DOHH2 (cell line): ENCODE measurements around the gene CERS6.

Experiments
- H3F3A ChIP-seq: fragments of 200-600 bp; sonication (generic), shearing (Covaris generic); 2 replicates; pipeline ENCODE4 v1.6.0; 2016; ENCODE audit warnings: antibody characterized with exemption, mild to moderate bottlenecking; ENCODE audit not compliant: control insufficient read depth, insufficient read depth
- H3K27ac ChIP-seq: fragments of 200-600 bp; sonication (generic); 2 replicates; pipeline ENCODE4 v1.5.1; 2014; ENCODE audit warnings: low read depth, mild to moderate bottlenecking, low read length, moderate library complexity
- H3K27me3 ChIP-seq: fragments of 200-600 bp; sonication (generic); 2 replicates; pipeline ENCODE4 v1.6.1; 2014; ENCODE audit warnings: mild to moderate bottlenecking, low read length, mixed read lengths; ENCODE audit not compliant: control insufficient read depth
- H3K36me3 ChIP-seq: fragments of 200-600 bp; sonication (generic); 2 replicates; pipeline ENCODE4 v1.6.1; 2014; ENCODE audit warnings: mild to moderate bottlenecking, low read length, moderate library complexity, mixed read lengths; ENCODE audit not compliant: control insufficient read depth
- H3K4me1 ChIP-seq: fragments of 200-600 bp; sonication (generic); 2 replicates; pipeline ENCODE4 v1.6.1; 2014; ENCODE audit warnings: mild to moderate bottlenecking, low read length, mixed read lengths; ENCODE audit not compliant: control insufficient read depth
- H3K4me2 ChIP-seq: fragments of 200-600 bp; sonication (generic); 2 replicates; pipeline ENCODE4 v1.6.0; 2014; ENCODE audit warnings: mild to moderate bottlenecking, low read length, moderate library complexity
- H3K4me3 ChIP-seq: fragments of 200-600 bp; sonication (generic); 2 replicates; pipeline ENCODE4 v1.5.1; 2014; ENCODE audit warnings: mild to moderate bottlenecking, low read length, mixed read lengths
- H3K79me2 ChIP-seq: fragments of 200-600 bp; sonication (generic); 2 replicates; pipeline ENCODE4 v1.6.1; 2014; ENCODE audit warnings: mild to moderate bottlenecking, low read length, mixed read lengths; ENCODE audit not compliant: control insufficient read depth
- H3K9me2 ChIP-seq: fragments of 200-600 bp; sonication (generic); replicated peaks from 2 replicates; pipeline ENCODE4 v1.6.1; 2014; ENCODE audit warnings: mild to moderate bottlenecking, low read length, mixed read lengths; ENCODE audit not compliant: control insufficient read depth
- H3K9me3 ChIP-seq: fragments of 200-600 bp; sonication (generic); 2 replicates; pipeline ENCODE4 v1.6.1; 2014; ENCODE audit warnings: antibody characterized with exemption, low read length, mixed read lengths; ENCODE audit not compliant: control insufficient read depth, insufficient read depth
- H4K20me1 ChIP-seq: fragments of 200-600 bp; sonication (generic); 2 replicates; pipeline ENCODE4 v1.6.0; 2014; ENCODE audit warnings: low read depth, mild to moderate bottlenecking, antibody characterized with exemption, low read length, moderate library complexity; ENCODE audit not compliant: control insufficient read depth, insufficient read depth
- CTCF ChIP-seq: fragments of 200-600 bp; sonication (generic); IDR thresholded peaks from one replicate; pipeline ENCODE4 v1.5.1; 2014; ENCODE audit warnings: antibody characterized with exemption, mild to moderate bottlenecking, low read depth, low read length; ENCODE audit not compliant: poor library complexity, severe bottlenecking
- EZH2phosphoT487 ChIP-seq: fragments of 200-600 bp; sonication (generic); IDR thresholded peaks from 2 replicates; pipeline ENCODE4 v1.6.1; 2017; ENCODE audit warnings: borderline replicate concordance, mild to moderate bottlenecking, antibody characterized with exemption, low read length, moderate library complexity, mixed read lengths

CERS6 gene

GRCh38 chr2:168517816-168518215 is 61.7 kb downstream of the CERS6 start:
- no peak overlapping the region for H3K27ac ChIP-seq
- no peaks in the 10 kb centered on the region for H3F3A ChIP-seq
- H3K4me2 ChIP-seq: no peak overlapping the region
- no peaks in the 10 kb centered on the region for H4K20me1 ChIP-seq
- H3K4me3 ChIP-seq: no peak overlapping the region
- no peaks in the 10 kb centered on the region for H3K36me3 ChIP-seq
- no peaks in the 10 kb centered on the region for H3K9me2 ChIP-seq
- H3K9me3 ChIP-seq: no peaks in the 10 kb centered on the region
- H3K79me2 ChIP-seq: no peaks in the 10 kb centered on the region
- no peaks in the 10 kb centered on the region for H3K27me3 ChIP-seq
- H3K4me1 ChIP-seq: no peaks in the 10 kb centered on the region
- no peak for TF ChIP-seq EZH2phosphoT487
- no peak for TF ChIP-seq CTCF

GRCh38 chr2:168518555-168519066 is 62.5 kb downstream of the CERS6 start:
- Histone ChIP-seq H3K27me3 (no peaks in the 10 kb centered on the region), H3K9me2 (no peaks in the 10 kb centered on the region), H3K4me2 (no peak overlapping the region), H3K27ac (no peak overlapping the region), H3K4me3 (no peak overlapping the region), H3K79me2 (no peaks in the 10 kb centered on the region), H3F3A (no peaks in the 10 kb centered on the region), H4K20me1 (no peaks in the 10 kb centered on the region), H3K9me3 (no peaks in the 10 kb centered on the region), H3K4me1 (no peaks in the 10 kb centered on the region), H3K36me3 (no peaks in the 10 kb centered on the region)
- TF ChIP-seq EZH2phosphoT487 (no peak), CTCF (no peak)

GRCh38 chr2:168519534-168520308 is 63.6 kb downstream of the CERS6 start:
- H3K4me3 ChIP-seq: no peak overlapping the region
- TF ChIP-seq CTCF (no peak), EZH2phosphoT487 (no peak)
- no peaks in the 10 kb centered on the region for H3K9me2 ChIP-seq
- H3K36me3 ChIP-seq: no peaks in the 10 kb centered on the region
- no peaks in the 10 kb centered on the region for H3K27me3 ChIP-seq
- no peaks in the 10 kb centered on the region for H3F3A ChIP-seq
- no peaks in the 10 kb centered on the region for H3K9me3 ChIP-seq
- H3K27ac ChIP-seq: no peak overlapping the region
- H3K4me2 ChIP-seq: no peak overlapping the region
- H3K79me2 ChIP-seq: no peaks in the 10 kb centered on the region
- H3K4me1 ChIP-seq: no peaks in the 10 kb centered on the region
- no peaks in the 10 kb centered on the region for H4K20me1 ChIP-seq
